ENCODE results near the gene CCSER1. TPM values are rescaled to one million over a fixed set of nuclear protein-coding genes. Genes with fewer than 3 reads are reported as not detected.
A peak's percentile ranks its signal among the peaks of the same experiment; 100 is the strongest.

The CCSER1 gene
- total RNA-seq, 1 experiment from 2014 or later = 1.5 TPM

DNA sequence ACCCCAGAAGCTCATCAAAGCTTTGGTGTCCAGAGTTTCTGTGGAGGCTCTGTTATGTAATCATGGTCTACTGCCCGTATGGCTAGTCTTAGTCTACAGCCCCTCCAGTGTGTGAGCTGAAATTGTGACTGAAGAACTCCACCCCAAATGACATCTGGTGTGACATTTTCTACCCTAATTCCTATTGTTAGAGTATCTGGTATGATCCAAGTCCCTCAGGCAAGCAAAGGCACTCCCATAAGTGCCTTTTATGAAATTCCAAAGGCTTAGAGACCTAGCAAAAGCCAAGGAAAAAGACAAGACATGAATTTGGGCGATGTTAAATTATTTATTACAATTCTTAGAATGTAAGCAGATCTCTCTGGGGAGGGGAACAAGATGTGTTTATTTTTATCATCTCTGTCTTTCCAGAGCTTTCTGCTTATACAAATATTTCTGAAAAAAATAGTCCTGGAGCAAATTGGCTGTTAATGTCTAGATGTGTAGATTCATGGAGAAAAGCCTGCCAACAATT lies 417.4 kb downstream of the CCSER1 start:
- DNase-seq (ENCODE audit: low spot score) = no peak

DNA sequence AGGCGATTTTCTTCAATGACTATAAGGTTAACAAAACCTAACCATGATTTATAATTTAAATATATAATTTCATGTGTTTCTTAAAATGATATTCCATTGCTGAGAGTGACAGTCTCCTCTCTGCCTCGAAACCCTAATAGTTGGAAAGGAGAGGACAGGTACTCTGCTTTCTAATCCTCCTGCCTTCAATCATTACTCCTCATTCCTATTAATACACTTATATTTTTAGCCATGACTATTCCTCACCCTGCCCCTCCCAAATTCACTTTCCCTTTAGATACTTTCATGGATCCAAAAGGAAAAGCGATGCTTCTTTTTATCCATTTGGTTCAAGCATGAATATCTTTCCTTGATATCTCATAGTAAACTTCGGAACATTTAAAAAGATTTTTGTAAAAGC lies 418.2 kb downstream of the CCSER1 start:
- DNase-seq (ENCODE audit: low spot score) = no peak

DNA sequence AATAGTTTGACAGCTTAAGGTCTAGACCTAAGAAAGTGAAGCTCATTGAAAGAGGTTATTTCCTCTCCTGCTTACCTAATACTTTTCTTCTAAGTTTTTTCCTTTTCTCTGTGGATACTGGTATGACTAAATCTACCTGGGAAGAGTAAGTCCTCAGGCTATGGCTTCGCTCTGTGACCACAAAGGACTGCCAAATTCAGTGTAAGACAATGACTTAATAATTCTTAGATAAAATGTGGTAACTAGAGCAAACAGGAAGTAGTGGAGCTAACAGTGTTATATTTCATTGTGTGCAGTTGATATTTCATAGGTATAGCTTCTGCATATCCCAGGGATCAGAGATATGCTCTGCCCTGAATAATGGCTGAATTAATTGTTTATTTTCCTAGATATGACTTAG lies 418.9 kb downstream of the CCSER1 start:
- peak; percentile 50 for DNase-seq (ENCODE audit: low spot score)

- peak; percentile 4 for DNase-seq (ENCODE audit: low spot score)
These were observed 443.4 kb downstream of the CCSER1 start for GRCh38 chr4:90570615-90571014.

DNA sequence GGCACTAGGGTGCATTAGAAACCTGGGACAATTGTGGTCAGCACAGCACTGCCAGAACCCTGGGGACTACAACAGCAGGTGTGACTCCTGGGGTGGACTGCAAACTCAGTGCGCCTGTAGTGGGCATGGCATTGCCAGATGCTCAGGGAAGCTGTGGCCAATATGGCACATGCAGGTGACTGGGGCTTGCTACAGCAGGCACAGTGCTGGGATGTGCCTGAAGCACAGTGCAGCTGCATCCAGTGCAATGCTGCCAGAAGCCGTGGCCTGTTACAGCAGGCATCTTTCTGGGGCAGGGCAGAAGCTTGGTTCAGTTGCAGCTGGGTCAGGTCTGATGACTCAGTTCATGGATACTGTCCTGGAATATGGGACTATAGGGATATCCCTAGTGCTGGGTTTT lies 445.8 kb downstream of the CCSER1 start:
- no peak for DNase-seq (ENCODE audit: low spot score)

GRCh38 chr4:90575371-90575770 lies 448.2 kb downstream of the CCSER1 start:
- no peak for DNase-seq (ENCODE audit: low spot score)

DNA sequence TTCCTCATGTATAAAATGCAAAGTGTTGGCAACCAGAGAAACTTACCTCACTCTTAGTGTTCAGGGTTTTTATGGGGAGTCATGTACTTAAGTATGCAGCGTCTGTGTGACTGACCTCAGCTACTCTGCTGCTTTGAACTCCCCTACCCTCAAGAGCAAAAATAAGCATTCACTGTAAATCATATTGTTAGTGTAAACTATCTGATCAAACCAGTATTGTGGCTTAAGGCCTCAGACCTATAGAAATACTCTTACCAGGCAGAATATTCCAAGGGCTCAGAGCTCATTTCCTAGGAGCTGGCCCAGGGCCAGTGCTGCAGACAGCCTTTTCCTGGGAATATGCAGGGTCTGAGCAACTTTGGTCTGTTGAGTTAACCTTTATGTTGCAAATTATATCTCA lies 453.1 kb downstream of the CCSER1 start:
- DNase-seq (ENCODE audit: low spot score) = no peak

GRCh38 chr4:90582087-90582486 lies 454.9 kb downstream of the CCSER1 start:
- DNase-seq (ENCODE audit: low spot score) = no peak

GRCh38 chr4:90584051-90584450 lies 456.9 kb downstream of the CCSER1 start:
- DNase-seq (ENCODE audit: low spot score) = no peak

GRCh38 chr4:90585961-90586360 lies 458.8 kb downstream of the CCSER1 start:
- no peak for DNase-seq (ENCODE audit: low spot score)

GRCh38 chr4:90586799-90587198 lies 459.6 kb downstream of the CCSER1 start:
- no peak for DNase-seq (ENCODE audit: low spot score)

DNA sequence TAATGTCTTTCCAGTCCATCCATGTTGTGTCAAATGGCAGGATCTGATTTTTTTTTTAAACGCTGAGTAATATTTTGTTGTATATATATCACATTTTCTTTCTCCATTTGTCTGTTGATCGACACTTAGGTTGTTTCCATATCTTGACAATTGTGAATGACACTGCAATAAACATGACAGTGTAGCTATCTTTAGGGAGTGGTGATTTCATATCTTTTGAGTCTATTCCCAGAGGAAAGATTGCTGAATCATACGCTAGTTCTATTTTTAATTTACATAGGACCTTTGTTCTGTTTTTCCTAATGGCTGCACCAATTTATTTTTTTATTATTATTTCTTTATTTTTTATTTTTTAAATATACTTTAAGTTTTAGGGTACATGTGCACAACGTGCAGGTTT lies 470.7 kb downstream of the CCSER1 start:
- DNase-seq (ENCODE audit: low spot score) = no peak

DNA sequence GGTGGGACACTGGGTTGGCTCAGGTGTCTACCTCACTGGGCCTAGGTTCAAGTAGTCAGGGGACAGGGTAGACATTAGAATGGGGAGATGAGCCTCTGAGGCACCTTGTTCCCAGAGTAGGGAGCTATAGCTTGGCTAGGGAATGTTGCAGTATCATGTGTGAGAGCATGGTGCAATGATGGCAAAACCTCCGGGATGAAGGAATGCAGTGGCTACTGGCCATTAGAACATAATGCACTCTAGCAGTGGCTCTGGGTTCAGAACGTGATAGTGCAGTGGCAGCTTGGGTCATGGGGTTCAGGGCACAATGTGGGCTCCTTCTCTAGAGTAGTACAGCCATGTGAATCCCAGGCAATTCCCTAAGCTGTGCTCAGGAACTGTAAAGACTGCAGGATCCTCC lies 471.5 kb downstream of the CCSER1 start:
- no peak for DNase-seq (ENCODE audit: low spot score)

GRCh38 chr4:90602726-90603125 lies 475.5 kb downstream of the CCSER1 start:
- no peak for DNase-seq (ENCODE audit: low spot score)

GRCh38 chr4:90603540-90603939 lies 476.3 kb downstream of the CCSER1 start:
- no peak for DNase-seq (ENCODE audit: low spot score)

- no peak for DNase-seq (ENCODE audit: low spot score)
These were observed 479.6 kb downstream of the CCSER1 start for GRCh38 chr4:90606781-90607180.

GRCh38 chr4:90614371-90614770 lies 487.2 kb downstream of the CCSER1 start:
- no peak for DNase-seq (ENCODE audit: low spot score)

DNA sequence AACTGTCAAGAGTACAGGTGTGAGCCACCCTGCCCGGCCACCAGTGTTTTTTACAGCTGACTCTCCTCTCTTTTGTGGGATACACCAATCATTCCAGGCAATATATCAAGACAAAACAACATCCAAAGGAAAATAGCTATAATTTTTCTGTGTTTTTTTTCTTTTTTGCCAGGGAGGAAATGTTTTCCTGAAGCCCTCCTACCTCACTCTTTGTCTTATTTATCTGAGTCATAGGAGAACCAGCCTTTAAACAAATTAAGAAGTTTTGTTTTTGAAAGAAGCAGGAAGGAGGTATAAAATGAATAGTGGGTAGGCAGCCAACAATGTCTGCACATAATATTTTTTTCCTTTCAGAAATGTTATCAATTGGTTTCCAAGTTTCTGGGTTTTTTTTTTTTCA lies 493.9 kb downstream of the CCSER1 start:
- DNase-seq (ENCODE audit: low spot score) = no peak

GRCh38 chr4:90624781-90625180 lies 497.6 kb downstream of the CCSER1 start:
- DNase-seq (ENCODE audit: low spot score) = no peak

GRCh38 chr4:90641861-90642599 lies 514.8 kb downstream of the CCSER1 start:
- no peak for DNase-seq (ENCODE audit: low spot score)

DNA sequence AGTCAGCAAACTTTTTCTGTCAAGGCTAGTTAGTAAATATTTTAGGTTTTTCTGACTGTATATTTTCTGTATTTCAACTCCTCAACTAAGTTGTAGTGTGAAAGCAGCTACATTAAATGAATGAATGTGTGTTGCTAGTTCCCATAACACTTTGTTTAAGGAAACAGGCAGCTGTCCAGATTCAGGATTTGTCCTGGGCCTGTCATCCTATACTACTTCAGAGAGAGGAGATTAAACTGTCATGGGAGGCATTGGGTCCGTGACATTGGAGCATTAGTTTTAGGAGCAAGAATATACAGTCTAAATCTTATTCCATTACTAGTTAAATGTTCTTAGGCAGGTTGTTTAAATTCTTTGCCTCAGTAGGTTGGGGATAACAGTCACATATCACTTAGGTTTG lies 516.0 kb downstream of the CCSER1 start:
- DNase-seq (ENCODE audit: low spot score) = no peak

DNA sequence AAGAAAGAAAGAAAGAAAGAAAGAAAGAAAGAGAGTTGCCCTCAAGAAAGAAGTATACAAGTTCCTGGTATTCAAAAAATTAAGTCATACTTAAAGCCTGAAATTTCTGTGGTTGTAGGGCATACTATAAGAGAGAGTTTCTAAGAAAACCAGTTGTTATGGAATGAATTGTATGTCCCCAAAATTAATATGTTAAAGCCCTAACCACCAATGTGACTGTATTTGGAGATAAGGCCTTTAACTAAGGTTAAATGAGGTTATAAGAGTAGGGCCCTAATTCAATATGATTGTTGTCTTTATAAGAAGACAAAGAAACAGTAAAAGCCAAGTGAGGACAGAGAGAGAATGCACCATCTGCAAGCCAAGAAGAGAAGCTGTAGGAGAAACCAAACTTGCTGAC lies 521.1 kb downstream of the CCSER1 start:
- DNase-seq (ENCODE audit: low spot score) = no peak

GRCh38 chr4:90648791-90649190 lies 521.6 kb downstream of the CCSER1 start:
- no peak for DNase-seq (ENCODE audit: low spot score)

- no peak for DNase-seq (ENCODE audit: low spot score)
These were observed 533.5 kb downstream of the CCSER1 start for GRCh38 chr4:90660672-90661071.
